ENCODE results near the gene TRAPPC10.

- TF ChIP-seq CTCF (IDR thresholded peaks at IDR 0.05) (no peak), EZH2 (IDR thresholded peaks at IDR 0.05; ENCODE audit: borderline replicate concordance, insufficient read depth, low read depth, low read length, poor library complexity, severe bottlenecking) (no peak)
Measured at GRCh38 chr21:43992121-43992520, 20.0 kb upstream of the TRAPPC10 start.
